Hepatocyte (in vitro differentiated cells): Measurements from ENCODE around the gene DKK2.

Source experiments
- CTCF ChIP-seq: fragments of 200-600 bp; sonication (generic); IDR thresholded peaks from 2 replicates; pipeline ENCODE4 v1.5.1; 2016; ENCODE audit warnings: antibody characterized with exemption, mild to moderate bottlenecking; ENCODE audit not compliant: poor library complexity
- EZH2 ChIP-seq: fragments of 200-600 bp; sonication (generic); IDR thresholded peaks from 2 replicates; pipeline ENCODE4 v1.6.1; 2016; ENCODE audit warnings: antibody characterized with exemption, mild to moderate bottlenecking, borderline replicate concordance
- EZH2phosphoT487 ChIP-seq: fragments of 200-600 bp; sonication (generic); IDR thresholded peaks from one replicate; pipeline ENCODE4 v1.6.1; 2018; ENCODE audit warnings: antibody characterized with exemption, mild to moderate bottlenecking, low read depth, moderate library complexity; ENCODE audit not compliant: unreplicated experiment, severe bottlenecking

DNA sequence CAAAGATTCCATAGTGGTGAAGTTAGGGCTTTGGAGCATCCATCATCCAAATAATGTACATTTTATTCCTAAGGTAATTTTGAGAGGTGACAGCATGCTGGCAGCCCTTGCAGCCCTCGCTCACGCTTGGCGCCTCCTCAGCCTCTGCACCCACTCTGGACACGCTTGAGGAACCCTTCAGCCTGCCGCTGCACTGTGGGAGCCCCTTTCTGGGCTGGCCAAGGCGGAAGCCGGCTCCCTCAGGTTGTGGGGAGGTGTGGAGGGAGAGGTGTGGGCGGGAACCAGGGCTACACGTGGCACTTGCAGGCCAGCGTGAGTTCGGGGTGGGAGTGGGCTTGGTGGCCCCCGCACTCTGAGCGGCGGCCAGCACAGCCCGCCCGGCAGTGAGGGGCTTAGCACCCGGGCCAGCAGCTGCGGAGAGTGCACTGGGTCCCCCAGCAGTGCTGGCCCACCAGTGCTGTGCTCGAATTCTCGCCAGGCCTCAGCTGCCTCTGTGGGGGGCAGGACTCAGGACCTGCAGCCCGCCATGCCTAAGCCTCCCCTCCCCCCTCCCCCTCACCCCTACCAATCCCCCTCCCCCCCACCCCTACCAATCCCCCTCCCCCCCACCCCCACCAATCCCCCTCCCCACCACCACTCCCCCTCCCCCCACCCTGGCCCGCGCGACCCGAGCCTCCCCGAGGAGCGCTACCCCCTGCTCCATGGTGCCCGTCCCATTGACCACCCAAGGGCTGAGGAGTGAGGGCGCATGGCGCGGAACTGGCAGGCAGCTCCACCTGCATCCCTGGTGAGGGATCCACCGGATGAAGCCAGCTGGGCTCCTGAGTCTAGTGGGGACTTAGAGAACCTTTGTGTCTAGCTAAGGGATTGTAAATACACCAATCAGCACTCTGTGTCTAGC lies 37.0 kb upstream of the DKK2 start:
- no peak for TF ChIP-seq EZH2
- TF ChIP-seq CTCF = no peak
- no peak for TF ChIP-seq EZH2phosphoT487
